Progenitor cell of endocrine pancreas (in vitro differentiated cells): ENCODE measurements around the gene KLB. TPM values are rescaled to one million over a fixed set of nuclear protein-coding genes. Genes with fewer than 3 reads are reported as not detected.
"Not testable (repeated sequence)": the region's sequence is repeated elsewhere in the genome, so short reads cannot be mapped to it uniquely, and the experiment has no call there.

Source experiments
- DNase-seq: peaks from one replicate; pipeline ENCODE4 v3.0.0; 2021; ENCODE audit warnings: low spot score; ENCODE audit not compliant: unreplicated experiment
- H3K27ac Mint-ChIP-seq: 2 replicates; pipeline ENCODE4 v1.8.0; 2021; ENCODE audit warnings: mild to moderate bottlenecking, moderate library complexity, mixed read lengths
- H3K27me3 Mint-ChIP-seq: 2 replicates; pipeline ENCODE4 v1.8.0; 2021; ENCODE audit warnings: mixed read lengths
- H3K36me3 Mint-ChIP-seq: 2 replicates; pipeline ENCODE4 v1.8.0; 2022; ENCODE audit warnings: mixed read lengths; ENCODE audit not compliant: insufficient read depth
- H3K4me1 Mint-ChIP-seq: 2 replicates; pipeline ENCODE4 v1.8.0; 2021; ENCODE audit warnings: low read depth, mixed read lengths
- H3K4me3 Mint-ChIP-seq: 2 replicates; pipeline ENCODE4 v1.8.0; 2021; ENCODE audit warnings: low read depth, mild to moderate bottlenecking, moderate library complexity, mixed read lengths
- H3K9me3 Mint-ChIP-seq: 2 replicates; pipeline ENCODE4 v1.8.0; 2021; ENCODE audit warnings: low read depth, mixed read lengths
- total RNA-seq: library from RNA; stranded (reverse); gene quantifications from 2 replicates; pipeline ENCODE4 v1.2.1, GENCODE V29; 2021
- TF ChIP-seq, protein P1 (sequence below): fragments of 200-600 bp; sonication (generic); IDR thresholded peaks from one replicate; pipeline ENCODE4 v1.5.0; 2021; ENCODE audit warnings: antibody characterized with exemption, mild to moderate bottlenecking; ENCODE audit not compliant: unreplicated experiment

Gene KLB
- total RNA-seq, 1 donor from 2014 or later = 0.43 TPM

- no peak overlapping the region for H3K27ac Mint-ChIP-seq
- H3K36me3 Mint-ChIP-seq = no peaks in the 10 kb centered on the region
- DNase-seq = no peak
- H3K9me3 Mint-ChIP-seq = no peaks in the 10 kb centered on the region
- TF ChIP-seq, protein P1, sequence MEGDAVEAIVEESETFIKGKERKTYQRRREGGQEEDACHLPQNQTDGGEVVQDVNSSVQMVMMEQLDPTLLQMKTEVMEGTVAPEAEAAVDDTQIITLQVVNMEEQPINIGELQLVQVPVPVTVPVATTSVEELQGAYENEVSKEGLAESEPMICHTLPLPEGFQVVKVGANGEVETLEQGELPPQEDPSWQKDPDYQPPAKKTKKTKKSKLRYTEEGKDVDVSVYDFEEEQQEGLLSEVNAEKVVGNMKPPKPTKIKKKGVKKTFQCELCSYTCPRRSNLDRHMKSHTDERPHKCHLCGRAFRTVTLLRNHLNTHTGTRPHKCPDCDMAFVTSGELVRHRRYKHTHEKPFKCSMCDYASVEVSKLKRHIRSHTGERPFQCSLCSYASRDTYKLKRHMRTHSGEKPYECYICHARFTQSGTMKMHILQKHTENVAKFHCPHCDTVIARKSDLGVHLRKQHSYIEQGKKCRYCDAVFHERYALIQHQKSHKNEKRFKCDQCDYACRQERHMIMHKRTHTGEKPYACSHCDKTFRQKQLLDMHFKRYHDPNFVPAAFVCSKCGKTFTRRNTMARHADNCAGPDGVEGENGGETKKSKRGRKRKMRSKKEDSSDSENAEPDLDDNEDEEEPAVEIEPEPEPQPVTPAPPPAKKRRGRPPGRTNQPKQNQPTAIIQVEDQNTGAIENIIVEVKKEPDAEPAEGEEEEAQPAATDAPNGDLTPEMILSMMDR = no peak
- no peak overlapping the region for H3K4me3 Mint-ChIP-seq
- H3K4me1 Mint-ChIP-seq = peaks cover 10% of the 10 kb centered on the region
- H3K27me3 Mint-ChIP-seq = no peaks in the 10 kb centered on the region
Measured at GRCh38 chr4:39407584-39407885, 805 bp downstream of the KLB start.

DNA sequence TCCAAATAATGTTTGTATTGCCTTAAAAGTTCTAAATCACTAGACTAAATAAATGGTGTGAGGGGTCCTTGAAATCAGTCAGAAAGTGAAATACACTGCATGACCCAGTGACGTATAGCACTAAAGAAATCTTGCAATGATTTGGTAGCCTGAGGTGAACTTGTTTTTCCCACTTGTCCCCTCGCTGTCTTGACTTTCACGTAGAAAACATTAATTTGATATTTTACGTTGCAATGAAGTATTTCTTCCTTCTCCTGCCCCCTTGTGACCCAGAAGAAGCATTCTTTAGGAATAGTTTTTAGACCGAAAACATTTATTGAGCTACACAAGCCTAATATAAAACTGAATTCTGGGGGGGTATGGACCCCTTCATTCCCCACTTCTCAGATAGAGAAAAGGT lies 3.7 kb downstream of the KLB start:
- DNase-seq = no peak
- TF ChIP-seq, protein P1 = no peak
- H3K36me3 Mint-ChIP-seq = no peaks in the 10 kb centered on the region
- no peak overlapping the region for H3K27ac Mint-ChIP-seq
- no peaks in the 10 kb centered on the region for H3K9me3 Mint-ChIP-seq
- H3K27me3 Mint-ChIP-seq = no peaks in the 10 kb centered on the region
- H3K4me1 Mint-ChIP-seq = peaks cover 20% of the 10 kb centered on the region
- no peak overlapping the region for H3K4me3 Mint-ChIP-seq

DNA sequence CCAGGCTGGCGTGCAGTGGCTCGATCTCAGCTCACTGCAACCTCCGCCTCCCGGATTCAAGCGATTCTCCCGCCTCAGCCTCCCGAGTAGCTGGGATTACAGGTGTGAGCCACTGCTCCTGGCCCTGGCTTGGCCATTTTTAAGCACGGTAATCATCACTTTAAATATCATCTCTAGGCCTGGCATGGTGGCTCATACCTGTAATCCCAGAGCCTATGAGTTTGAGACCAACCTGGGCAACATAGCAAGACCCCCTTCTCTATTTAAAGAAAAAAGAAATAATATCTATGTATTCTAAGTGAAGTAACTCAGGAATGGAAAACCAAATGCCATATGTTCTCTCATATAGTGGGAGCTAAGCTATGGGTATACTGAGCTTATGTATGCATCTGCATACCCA lies 4.8 kb downstream of the KLB start:
- H3K4me1 Mint-ChIP-seq = peaks cover 22% of the 10 kb centered on the region
- not testable (repeated sequence) for H3K4me3 Mint-ChIP-seq, H3K36me3 Mint-ChIP-seq, DNase-seq, H3K27me3 Mint-ChIP-seq, H3K27ac Mint-ChIP-seq, H3K9me3 Mint-ChIP-seq

GRCh38 chr4:39415678-39416283 lies 9.1 kb downstream of the KLB start:
- no peak overlapping the region for H3K4me3 Mint-ChIP-seq
- TF ChIP-seq, protein P1 = no peak
- H3K4me1 Mint-ChIP-seq = peaks cover 13% of the 10 kb centered on the region
- H3K36me3 Mint-ChIP-seq = no peaks in the 10 kb centered on the region
- no peaks in the 10 kb centered on the region for H3K9me3 Mint-ChIP-seq
- DNase-seq = no peak
- no peak overlapping the region for H3K27ac Mint-ChIP-seq
- no peaks in the 10 kb centered on the region for H3K27me3 Mint-ChIP-seq

DNA sequence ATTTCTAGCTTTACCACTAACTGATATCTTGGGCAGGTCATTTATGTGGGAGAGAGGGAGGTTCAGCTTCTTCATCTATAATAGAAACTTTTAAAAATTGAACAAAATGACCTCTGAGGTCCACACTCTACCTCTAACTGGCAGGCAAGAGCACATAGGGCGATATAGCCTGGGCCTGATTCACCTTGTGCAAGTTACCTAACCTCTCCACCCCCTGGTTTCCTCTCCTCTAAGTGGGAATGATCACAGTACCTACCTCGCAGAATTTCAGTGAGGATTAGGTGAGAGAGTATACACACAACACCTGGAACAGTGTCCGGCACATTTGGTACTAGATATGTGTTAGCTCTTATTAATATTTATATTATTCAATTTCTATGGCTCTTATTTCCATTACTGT lies 15.5 kb downstream of the KLB start:
- Mint-ChIP-seq H3K9me3 (no peaks in the 10 kb centered on the region), H3K36me3 (no peaks in the 10 kb centered on the region), H3K27me3 (no peaks in the 10 kb centered on the region), H3K4me1 (no peaks in the 10 kb centered on the region), H3K4me3 (no peak overlapping the region), H3K27ac (no peak overlapping the region)
- TF ChIP-seq, protein P1 = no peak
- no peak for DNase-seq

GRCh38 chr4:39425297-39425696 lies 18.6 kb downstream of the KLB start:
- H3K9me3 Mint-ChIP-seq, DNase-seq, H3K36me3 Mint-ChIP-seq, H3K27me3 Mint-ChIP-seq, H3K27ac Mint-ChIP-seq, H3K4me3 Mint-ChIP-seq: not testable (repeated sequence)
- peaks cover 13% of the 10 kb centered on the region for H3K4me1 Mint-ChIP-seq
